GM18861 (cell line): ENCODE results near the gene CHRM2.
"Not testable (repeated sequence)": the region's sequence is repeated elsewhere in the genome, so short reads cannot be mapped to it uniquely, and the experiment has no call there.

Experiments used
- ATAC-seq: cut with Tn5 transposase; IDR thresholded peaks from one replicate; pipeline ENCODE4 v1.9.1; 2021; ENCODE audit not compliant: unreplicated experiment

Gene CHRM2

DNA sequence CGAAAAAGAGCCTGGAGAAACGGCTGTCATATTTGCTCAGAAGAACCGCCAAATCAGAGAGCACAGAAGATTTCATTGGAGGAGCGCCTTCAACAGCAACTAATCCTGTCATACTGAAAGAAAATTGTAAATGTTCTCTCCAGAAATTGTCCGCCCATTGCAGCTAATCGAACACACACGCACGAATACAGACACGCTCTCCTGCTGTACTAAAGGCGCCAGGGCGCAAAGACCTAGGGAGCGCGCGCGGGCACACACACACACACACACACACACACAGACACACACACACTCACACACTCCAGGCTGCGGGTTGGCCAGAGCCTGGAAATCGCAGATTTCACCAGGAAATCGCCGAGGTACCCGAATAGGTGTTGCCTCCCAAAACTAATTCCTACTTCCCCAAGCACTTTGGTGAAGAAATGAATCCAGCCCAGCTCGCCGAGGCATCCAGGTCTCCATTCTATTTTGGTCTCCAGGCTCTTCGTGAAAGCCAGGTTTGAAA, at the start of gene CHRM2:
Gene CHRM2, plus strand, starts transcription at position 157 of the 505 bp plus-strand sequence. CDS start 146,214 bp downstream, outside the sequence.
- no peak for ATAC-seq

DNA sequence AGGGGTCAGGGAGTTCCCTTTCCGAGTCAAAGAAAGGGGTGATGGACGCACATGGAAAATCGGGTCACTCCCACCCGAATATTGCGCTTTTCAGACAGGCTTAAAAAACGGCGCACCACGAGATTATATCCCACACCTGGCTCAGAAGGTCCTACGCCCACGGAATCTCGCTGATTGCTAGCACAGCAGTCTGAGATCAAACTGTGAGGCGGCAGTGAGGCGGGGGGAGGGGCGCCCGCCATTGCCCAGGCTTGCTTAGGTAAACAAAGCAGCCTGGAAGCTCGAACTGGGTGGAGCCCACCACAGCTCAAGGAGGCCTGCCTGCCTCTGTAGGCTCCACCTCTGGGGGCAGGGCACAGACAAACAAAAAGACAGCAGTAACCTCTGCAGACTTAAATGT, 37.1 kb upstream of the CHRM2 start:
- not testable (repeated sequence) for ATAC-seq

DNA sequence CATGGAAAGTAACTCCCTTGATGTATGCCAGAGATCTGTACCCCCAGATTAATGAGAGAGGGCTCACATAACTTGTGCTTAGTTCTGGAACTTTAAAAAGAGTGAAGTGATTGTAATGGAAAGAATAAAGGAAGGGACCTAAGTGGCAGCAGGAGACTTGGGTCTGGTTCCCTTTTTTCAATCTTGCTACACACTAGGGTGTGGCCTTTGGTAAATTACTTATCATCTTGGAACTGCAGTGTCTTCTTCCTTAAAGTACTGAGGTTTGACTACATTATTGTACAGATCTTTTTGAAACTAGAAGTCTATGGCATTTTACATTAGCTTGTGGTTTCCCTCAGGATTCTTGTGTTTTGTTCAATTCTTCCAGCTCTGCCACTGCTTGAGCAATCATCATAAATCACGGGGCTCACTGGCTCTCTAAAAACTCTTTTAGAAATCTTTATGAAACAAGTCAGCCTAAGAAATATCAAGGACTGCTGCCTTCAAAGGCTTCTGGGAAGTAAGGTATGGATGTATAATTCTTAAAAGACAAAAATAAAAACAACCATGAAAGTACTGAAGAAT, 22.5 kb upstream of the CHRM2 start:
- no peak for ATAC-seq

DNA sequence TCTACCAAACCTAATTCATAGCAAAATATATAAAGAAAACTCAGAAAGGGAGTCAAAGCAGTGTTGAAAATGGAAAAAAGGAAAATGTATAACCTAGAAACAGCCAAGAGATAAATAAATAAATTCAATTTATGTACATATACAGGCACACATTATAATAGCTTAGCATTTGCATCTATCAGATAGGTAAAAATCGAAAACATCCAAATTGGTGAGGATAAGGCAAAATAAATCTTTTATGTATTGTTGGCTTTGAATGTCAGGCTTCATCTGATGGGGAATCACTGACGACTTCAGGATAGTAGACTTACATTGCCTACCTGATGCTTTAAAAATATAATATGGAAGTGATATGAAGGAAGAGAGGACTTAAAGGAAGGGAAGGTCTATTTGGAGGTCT, 20.6 kb upstream of the CHRM2 start:
- no peak for ATAC-seq

DNA sequence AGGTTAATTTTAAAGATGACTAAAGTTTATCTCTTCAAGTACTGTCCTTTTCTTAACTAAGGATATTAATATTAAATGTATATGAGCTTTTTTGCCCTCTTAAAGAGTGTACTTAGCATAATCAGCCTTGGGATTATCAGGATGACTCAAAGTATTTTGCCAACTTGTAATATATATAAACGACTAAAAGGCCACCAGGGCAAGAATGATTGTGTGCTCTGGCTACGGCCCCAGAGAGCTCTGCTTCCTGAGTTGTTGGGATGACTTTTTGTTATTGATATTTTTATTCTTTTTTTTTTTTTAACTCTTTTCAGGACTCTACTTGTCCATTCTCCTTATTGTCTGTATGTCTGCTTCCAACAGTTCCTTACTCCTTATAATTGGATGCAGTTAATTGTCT, 14.8 kb upstream of the CHRM2 start:
- no peak for ATAC-seq

DNA sequence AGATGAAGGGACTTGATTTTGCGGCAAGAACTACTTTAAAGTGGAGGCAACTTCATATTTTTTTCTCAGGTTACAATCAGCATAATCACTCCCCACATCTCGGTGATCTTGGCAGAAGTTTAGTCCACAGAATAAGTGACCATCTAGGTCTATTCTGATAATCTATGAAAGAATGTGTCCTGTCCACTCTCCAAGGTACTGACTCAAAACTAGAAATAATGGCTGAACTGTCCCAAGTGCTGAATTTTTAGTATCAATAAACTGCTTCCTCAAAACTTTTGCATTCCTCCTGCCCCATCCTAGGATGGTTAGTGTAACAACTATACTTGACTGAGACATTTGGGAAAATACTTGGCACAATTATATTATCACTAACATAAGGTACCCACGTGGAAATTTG, 10.9 kb upstream of the CHRM2 start:
- no peak for ATAC-seq

DNA sequence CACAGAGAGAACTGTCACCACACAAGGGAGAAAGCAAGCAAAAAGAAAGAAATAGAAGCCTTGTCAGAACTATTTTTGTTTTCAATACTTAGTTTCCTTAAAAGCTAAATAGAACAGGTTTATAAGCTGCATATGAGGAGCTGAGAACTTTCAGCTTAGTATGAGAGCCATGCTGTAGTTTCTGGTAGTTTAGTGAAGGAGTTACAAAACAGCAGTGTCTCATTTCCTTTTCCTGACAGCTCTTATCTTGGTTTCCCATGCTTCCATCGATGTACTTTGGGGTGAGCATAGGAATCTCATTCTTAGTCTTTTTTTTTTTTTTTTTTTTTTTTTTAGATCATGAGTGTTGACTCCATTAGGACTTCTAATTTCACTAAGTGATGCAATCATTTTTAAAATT, 8.6 kb upstream of the CHRM2 start:
- no peak for ATAC-seq

DNA sequence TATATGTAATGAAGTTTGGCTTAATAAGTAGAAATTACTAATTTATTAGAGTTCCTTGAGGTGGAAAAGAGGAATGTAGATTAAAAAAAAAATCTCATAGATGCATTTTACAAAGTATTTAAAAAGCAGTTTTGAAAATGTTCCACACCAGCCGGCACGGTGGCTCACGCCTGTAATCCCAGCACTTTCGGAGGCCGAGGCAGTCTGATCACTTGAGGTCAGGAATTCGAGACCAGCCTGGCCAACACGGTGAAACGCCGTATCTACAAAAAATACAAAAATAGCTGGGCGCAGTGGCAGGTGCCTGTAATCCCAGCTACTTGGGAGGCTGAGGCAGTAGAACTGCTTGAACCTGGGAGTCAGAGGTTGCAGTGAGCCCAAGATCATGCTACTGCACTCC, 3.2 kb upstream of the CHRM2 start:
- ATAC-seq, result no peak

DNA sequence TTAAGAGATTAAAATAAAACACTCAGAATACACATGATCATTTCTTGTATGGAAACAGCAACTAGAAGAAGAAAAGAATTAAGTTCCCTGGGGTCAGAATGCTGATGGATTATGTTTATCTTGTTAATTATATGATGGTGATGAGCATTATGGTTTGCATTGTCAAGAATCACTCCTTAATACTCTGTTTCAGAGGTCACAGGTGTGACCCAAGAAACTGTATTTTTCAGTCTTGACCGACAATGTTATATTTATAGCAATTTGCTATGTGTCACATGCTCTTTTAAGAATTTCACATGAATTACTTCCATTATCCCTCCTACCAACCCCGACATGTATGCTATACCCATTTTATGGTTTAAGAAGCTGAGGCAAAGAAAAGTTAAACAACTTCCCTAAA, 2.7 kb upstream of the CHRM2 start:
- ATAC-seq, result no peak

DNA sequence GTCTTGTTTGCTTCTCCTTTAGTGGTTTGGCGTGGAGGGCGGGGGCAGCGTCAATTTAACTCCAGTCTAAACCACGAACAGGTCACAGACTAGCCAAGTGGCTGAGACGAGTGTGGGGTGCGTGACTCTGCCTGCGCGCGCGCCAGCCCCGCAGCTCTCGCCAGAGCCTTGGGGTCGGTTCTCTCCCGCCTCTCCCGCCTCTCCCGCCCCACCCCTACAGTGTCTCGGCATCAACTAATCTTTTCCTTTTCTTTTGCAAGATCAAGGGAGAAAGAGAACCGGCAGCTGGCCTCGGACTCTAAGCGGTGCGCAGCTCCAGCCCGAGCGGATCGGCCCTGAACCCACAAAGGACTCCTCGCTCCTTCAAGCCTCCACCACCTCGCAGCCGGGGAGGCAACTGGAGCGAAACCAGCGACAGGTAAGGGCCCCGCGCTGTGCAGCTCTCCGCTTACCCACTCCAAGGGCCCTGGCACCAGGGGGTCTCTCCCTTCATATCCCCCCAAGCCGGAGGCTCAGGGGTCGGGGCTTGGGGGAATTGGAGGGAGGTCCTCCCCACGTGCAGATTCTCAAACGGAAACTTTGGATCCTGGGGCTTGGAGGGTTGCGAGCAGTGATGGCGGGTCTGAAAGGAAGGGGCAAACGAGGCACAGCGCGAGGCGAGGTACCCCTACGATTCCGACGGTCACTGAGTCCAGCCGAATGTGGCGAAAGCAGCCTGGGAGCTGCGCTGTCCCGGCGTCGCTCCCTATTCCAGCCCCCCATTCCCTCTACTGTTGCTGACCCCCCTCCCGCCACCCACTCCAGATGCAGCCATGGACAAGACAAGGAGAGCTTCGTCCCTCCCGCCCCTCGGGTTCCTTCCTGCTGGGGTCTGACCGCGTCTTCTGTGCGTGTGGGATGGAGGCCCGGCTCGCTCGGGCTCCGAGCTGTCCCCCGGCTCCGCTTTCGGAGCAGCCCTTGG, 829 bp downstream of the CHRM2 start:
- no peak for ATAC-seq

DNA sequence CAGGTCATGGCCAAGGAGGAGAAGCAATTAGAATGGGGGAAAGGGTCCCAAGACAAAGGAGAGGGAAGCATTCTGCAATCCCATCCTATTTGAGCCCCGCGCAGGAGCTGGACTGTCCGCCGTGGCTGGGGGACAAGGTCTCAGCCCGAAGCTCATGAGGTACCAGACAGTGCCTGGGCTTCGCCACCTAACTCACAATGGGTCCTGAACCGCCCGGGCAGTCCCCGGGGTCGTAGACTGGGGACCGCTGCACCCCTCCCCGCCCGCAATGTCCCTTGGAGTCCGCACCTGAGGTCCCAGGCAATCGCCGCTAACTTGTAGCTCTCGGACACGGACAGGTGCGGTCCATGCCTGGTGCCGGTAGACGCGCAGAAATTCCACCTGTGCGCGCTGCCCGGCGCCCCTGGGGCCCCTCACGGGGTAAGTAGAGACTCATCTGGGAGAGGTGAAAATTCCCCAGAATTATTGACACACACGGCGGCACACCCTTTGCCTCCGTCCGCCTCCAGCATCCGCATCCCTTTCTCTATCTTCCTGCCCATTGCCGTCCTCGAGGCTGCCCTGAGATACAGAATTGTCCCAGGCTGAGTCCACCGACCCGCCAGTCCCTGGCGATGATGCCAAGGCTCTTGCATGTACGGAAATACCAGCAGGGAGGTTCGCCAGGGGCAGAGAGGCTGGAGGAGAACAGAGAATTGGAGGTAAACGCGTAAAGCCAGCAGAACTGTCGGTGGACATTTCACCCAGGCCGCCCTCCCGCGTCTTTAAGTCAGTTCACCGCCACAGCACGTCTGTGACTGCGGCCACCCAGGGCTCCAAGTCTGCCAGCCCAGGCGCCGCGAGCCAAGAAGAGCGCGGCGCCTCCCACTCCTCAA, 1.8 kb downstream of the CHRM2 start:
- no peak for ATAC-seq

DNA sequence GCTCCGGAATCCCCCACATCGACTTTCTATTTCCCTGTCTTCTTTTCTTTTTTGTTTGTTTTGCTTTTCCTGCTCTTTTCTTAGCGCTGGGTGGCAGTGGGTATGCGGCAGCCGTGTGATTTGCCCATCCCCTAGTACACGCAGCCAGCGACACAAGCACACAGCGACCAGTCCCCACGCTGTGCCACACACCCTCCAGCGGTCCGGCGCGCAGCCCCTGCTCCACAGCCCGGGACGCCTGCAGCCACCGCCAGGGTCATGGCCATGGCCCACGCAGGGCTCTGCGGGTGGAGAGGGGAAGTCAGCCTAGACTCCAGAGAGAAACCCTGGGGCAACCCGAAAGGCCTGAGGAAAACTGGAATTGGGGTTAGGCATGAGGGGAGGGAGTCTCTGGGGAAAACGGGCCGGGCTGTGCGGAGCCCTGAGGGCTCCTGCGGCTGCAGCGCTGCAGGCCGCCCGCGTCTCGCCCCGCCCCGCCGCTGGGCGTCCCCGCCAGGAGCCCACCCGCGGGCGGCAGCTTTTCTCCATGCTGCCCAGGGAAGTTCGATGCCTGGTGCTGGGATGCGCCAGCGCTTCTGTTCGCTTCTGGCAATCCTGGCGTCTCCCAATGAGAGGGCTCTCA, 2.5 kb downstream of the CHRM2 start:
- no peak for ATAC-seq

DNA sequence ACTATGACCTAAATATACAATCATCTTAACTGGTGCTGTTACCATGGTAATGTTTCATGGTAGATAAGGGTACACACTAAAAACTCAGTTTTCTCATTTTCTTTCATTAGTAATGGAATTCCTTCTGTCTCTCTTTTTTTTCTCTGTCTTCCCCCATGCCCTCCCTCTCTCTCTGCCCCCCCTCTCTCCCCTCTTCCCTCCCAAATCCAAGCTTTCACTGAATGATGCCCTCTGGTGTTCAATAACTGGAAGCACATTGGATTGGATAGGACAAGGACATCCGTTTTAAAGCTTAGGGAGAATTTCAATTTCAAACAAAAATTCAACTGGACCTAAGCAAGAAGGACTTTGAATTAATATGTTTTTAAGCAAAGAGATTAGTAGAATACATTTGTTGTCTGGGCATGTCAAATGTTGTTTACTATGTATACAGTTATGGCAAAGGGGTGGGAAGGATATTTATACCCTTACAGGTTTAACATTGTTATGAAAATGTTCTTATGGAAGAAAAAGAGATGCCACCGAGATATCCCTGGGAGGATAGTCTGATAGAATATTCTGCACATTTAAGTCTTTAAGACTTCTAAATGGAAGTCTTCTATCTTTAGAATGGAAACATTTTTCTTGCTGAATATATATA, 6.1 kb downstream of the CHRM2 start:
- ATAC-seq, result no peak

DNA sequence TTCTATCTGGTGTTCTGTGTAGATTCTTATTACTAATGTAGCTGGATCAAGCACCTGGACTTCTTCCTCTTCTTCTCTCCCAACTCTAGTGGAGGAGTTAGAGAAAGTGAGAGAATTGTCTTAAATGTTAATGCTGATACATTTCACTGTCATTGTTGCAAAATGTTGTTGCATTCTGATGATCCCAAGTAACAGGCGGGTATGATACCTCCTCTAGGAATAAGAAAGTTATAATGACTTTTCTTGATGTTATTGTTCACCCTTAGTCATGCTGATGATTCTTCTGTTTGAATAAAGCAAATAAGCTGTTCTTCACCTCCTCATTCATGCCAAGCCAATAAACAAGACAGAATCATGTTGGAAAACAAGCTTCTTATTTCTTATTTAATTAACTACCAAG, 9.1 kb downstream of the CHRM2 start:
- ATAC-seq, result no peak

DNA sequence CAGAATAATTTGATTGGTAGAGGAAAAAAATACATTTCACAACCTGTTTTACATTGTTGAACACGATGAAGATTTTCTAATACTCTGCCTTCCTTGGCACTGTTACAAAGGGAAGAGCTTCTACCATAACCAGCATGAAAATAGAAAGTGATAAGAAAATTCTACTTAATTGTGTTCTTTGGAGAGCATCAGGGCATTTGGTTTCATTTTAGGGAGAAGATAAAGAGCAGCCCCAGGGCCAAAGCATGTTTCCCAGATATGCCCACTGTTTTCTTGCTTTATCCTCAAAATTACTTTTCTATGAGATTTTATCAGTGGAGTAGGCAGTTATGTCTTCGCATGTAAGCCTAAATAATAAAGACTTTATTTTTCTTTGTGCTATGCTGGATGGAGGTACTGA, 9.5 kb downstream of the CHRM2 start:
- no peak for ATAC-seq

DNA sequence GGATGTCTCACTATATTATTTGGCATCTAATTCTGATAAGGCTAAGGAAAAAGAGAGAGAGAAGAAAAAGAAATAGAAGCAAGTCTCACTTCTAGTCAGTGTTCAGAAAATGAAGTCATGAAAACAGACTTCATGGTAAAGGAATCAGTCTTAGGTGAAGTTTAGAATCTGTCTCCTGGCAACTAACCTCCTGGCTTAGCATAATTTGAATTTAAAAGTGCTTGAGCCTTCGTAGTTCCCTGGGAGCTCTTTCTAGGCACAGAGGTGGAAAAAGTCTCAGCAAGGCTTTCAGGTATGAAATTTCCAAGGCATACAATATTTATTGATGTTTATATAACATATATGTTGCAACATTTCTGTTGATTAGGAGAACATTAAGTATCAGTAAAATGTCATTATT, 10.4 kb downstream of the CHRM2 start:
- no peak for ATAC-seq

DNA sequence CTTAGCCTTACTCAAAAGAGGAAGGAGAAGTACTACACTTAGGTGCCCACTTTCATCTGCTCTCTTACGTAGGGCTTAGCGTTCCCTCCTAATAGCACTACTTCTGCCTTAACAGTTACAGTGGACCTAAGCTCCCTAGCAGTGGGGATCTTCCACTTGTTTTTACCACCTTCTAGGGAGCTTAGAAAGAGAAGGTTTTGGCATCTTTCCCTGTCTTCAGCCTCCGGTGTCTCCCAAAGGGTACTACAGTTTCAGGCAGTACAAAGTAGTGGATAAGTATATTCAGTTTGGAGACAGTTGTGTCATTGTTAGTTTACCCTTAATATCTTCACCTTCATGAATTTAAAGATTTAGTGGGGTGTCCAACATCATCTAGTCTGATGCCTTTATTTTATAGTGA, 14.6 kb downstream of the CHRM2 start:
- ATAC-seq, result no peak

DNA sequence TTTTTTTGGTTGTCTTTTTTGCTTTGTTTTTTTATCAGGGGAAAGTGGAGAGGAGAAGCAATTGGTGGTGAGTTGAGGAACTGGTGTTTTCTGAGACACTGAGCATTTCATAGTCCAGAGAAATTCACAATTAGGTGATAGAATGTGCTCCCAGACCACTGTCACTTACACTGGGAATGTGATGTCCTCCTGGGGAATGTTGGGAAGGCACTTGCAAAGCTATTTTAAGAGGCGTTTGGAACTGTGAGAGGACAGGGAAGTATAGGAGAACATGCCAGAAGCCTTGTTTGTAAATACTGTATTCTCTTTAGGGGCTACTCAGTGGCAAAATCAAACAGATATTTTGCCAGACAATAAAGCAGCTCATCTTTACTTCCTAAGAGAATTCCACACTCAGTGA, 16.0 kb downstream of the CHRM2 start:
- no peak for ATAC-seq

DNA sequence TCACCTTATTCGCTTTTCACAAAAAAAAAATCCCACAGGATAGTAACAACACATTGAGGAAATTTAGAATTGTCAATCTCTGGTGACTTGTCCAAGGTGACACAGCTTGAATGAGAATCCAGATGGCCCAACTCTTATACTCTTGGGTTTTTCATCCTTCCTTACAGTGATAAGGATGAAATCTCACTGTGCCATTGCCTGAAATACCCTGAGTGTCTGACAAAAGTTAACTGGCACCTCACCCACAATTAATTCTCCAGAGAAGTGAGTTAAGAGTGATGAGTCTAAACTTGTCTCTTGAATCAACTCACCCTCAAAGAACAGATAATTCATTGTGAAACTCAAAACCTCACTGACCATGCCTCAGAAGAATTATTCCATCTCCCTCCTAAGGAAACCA, 18.9 kb downstream of the CHRM2 start:
- ATAC-seq, result no peak

DNA sequence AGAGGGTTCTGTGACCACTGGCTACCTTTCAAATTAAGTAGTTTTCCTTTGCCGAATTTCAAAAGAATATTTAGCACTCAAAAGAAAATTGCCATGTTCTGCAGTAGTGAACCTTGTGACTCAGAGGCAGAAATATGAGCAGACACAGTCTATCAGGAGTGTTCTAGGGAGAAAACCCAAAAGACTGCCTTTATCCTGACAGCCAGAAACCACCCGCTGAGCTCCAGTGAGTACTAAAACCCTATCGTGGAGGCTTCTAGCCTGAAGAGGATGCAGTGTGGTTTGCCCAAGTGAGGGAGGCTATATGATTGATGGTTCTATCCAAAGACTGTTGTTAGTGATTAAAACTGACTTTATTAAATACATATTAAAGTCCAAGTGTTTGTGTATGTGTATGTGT, 21.9 kb downstream of the CHRM2 start:
- no peak for ATAC-seq
